Cerebellar nuclear complex (tissue), 1 donor: ENCODE results near the gene LCN2.
A peak's percentile ranks its signal among the peaks of the same experiment; 100 is the strongest.

ENCODE experiments used
- DNase-seq, 2 experiments: peaks; one replicate each; lab custom pipeline; 2025; lab: John Stamatoyannopoulos, UW

LCN2 gene

GRCh38 chr9:128150594-128151308 lies 1.5 kb downstream of the LCN2 start:
- DNase-seq = no peak

- no peak for DNase-seq
Observed at GRCh38 chr9:128151309-128152132, 2.3 kb downstream of the LCN2 start.

- no peak for DNase-seq
Observed at GRCh38 chr9:128152133-128153059, 3.1 kb downstream of the LCN2 start.

- DNase-seq = no peak
Observed at GRCh38 chr9:128153060-128153946, 4.0 kb downstream of the LCN2 start.

- no peak for DNase-seq
Observed at GRCh38 chr9:128153947-128154695, 4.9 kb downstream of the LCN2 start.

GRCh38 chr9:128155736-128156500 lies 6.7 kb downstream of the LCN2 start:
- DNase-seq = no peak

GRCh38 chr9:128159522-128159783 lies 10.2 kb downstream of the LCN2 start:
- DNase-seq = no peak

GRCh38 chr9:128159784-128160602 lies 10.7 kb downstream of the LCN2 start, which contains the start of gene BBLN:
Gene BBLN (plus strand): TSS chr9:128160265. CDS start chr9:128160408, 143 bp downstream.
- peak; percentile 69 to 70 for DNase-seq

GRCh38 chr9:128160603-128160987 lies 11.3 kb downstream of the LCN2 start:
- no peak for DNase-seq

- no peak for DNase-seq
Observed at GRCh38 chr9:128161215-128161902, 12.1 kb downstream of the LCN2 start.

GRCh38 chr9:128162215-128163026 lies 13.2 kb downstream of the LCN2 start:
- no peak for DNase-seq

- DNase-seq = no peak
Observed at GRCh38 chr9:128163027-128163515, 13.8 kb downstream of the LCN2 start.

- DNase-seq = no peak
Observed at GRCh38 chr9:128163523-128164306, 14.5 kb downstream of the LCN2 start.

GRCh38 chr9:128164307-128164885 lies 15.1 kb downstream of the LCN2 start:
- DNase-seq = no peak

GRCh38 chr9:128166169-128166568 lies 16.9 kb downstream of the LCN2 start:
- DNase-seq = no peak

- DNase-seq = no peak
Observed at GRCh38 chr9:128167209-128167608, 18.0 kb downstream of the LCN2 start.
